K562 (cell line): Measurements from ENCODE around the gene SLC1A2. TPM values are rescaled to one million over a fixed set of nuclear protein-coding genes. Genes with fewer than 3 reads are reported as not detected.

Experiments
- ATAC-seq: fragments of 200-7000 bp; cut with Tn5 transposase; 3 replicates; pipeline ENCODE4 v1.9.1; 2020; ENCODE audit warnings: moderate library complexity
- BruUV-seq: library from RNA; stranded (reverse); fragments of 400-500 nt; replicated peaks from 2 replicates; lab custom pipeline; 2021; lab: Mats Ljungman, UMichigan
- CTCF ChIA-PET: fragments of 300-600 bp; formaldehyde crosslinking; extraction: SDS; loops from one replicate; lab custom pipeline; 2021; ENCODE audit warnings: low intra/inter-chr PET ratio; lab: Yijun Ruan, JAX
- POLR2A ChIA-PET: fragments of 300-600, 350-650 bp; sonication (Branson Sonifier 250); formaldehyde crosslinking; extraction: SDS; loops from one replicate; lab custom pipeline; 2021; ENCODE audit warnings: antibody characterized with exemption, inconsistent platforms; lab: Yijun Ruan, JAX
- DNase-seq, 4 experiments: peaks; one replicate each; pipeline versions ENCODE4 v3.0.0 to v3.0.0-alpha.2; 2011 to 2018; ENCODE audit warnings: low spot score in 3 of 4, mixed read lengths in 3 of 4; ENCODE audit errors: extremely low read depth in 1 of 4
- FAIRE-seq: peaks from 2 replicates; lab custom pipeline; 2011; peaks lifted over from hg19 to GRCh38; lab: Jason Lieb, UNC
- H2AFZ ChIP-seq: 2 replicates; pipeline ENCODE4 v1.6.0; 2011; ENCODE audit warnings: low read depth, low read length, control low read depth, inconsistent platforms
- H3K27ac ChIP-seq: fragments of 200-600 bp; 3 replicates; pipeline ENCODE4 v1.8.0; 2011; ENCODE audit warnings: low read depth, mild to moderate bottlenecking, control low read depth, inconsistent platforms, low read length, moderate library complexity, mixed read lengths; ENCODE audit errors: extremely low read depth
- H3K27me3 ChIP-seq, 2 experiments: fragments of 300-600 bp in 1 of 2; 2 replicates in 1 of 2; 3 replicates in 1 of 2; pipeline versions ENCODE4 v1.6.0 to v1.8.0; 2011; ENCODE audit warnings: inconsistent platforms in 2 of 2, low read length in 2 of 2, mild to moderate bottlenecking in 1 of 2, mixed read lengths in 1 of 2, moderate library complexity in 1 of 2; ENCODE audit not compliant: control insufficient read depth in 2 of 2, insufficient read depth in 2 of 2
- H3K36me3 ChIP-seq: fragments of 300-600 bp; 3 replicates; pipeline ENCODE4 v1.8.0; 2011; ENCODE audit warnings: mild to moderate bottlenecking, low read length, inconsistent platforms; ENCODE audit not compliant: control insufficient read depth, insufficient read depth
- H3K4me1 ChIP-seq, 2 experiments: fragments of 200-600 bp in 1 of 2; replicated peaks in 1 of 2; 2 replicates in 1 of 2; 3 replicates in 1 of 2; pipeline versions ENCODE4 v1.5.1 to v1.8.0; 2011; ENCODE audit warnings: inconsistent platforms in 2 of 2, low read length in 2 of 2, mild to moderate bottlenecking in 1 of 2, mixed read lengths in 1 of 2, moderate library complexity in 1 of 2; ENCODE audit not compliant: control insufficient read depth in 2 of 2, insufficient read depth in 2 of 2
- H3K4me2 ChIP-seq: 2 replicates; pipeline ENCODE4 v1.6.1; 2011; ENCODE audit warnings: low read length, control low read depth, inconsistent platforms, mixed read lengths; ENCODE audit not compliant: insufficient read depth
- H3K4me3 ChIP-seq: fragments of 200-600 bp; sonication (generic), shearing (Covaris generic); 2 replicates; pipeline ENCODE4 v1.5.1; 2016; ENCODE audit warnings: control low read depth, inconsistent platforms
- H3K79me2 ChIP-seq: fragments of 200-600 bp; 3 replicates; pipeline ENCODE4 v1.8.0; 2011; ENCODE audit warnings: low read length, inconsistent platforms; ENCODE audit not compliant: control insufficient read depth, insufficient read depth
- H3K9ac ChIP-seq, 2 experiments: 2 replicates each; pipeline versions ENCODE4 v1.6.0 to v1.6.1; 2011; ENCODE audit warnings: low read depth in 2 of 2, low read length in 2 of 2, control low read depth in 1 of 2, inconsistent platforms in 1 of 2, mild to moderate bottlenecking in 1 of 2, mixed read lengths in 1 of 2; ENCODE audit not compliant: insufficient read depth in 1 of 2
- H3K9me1 ChIP-seq: one replicate; pipeline ENCODE4 v1.6.0; 2011; ENCODE audit warnings: inconsistent platforms, mild to moderate bottlenecking, low read length, moderate library complexity; ENCODE audit not compliant: control insufficient read depth, insufficient read depth
- H3K9me3 ChIP-seq: replicated peaks from 2 replicates; pipeline ENCODE4 v1.5.1; 2011; ENCODE audit warnings: low read depth, low read length, inconsistent platforms; ENCODE audit not compliant: control insufficient read depth, insufficient read depth
- H4K20me1 ChIP-seq: replicated peaks from 2 replicates; pipeline ENCODE4 v1.6.1; 2011; ENCODE audit warnings: low read length, inconsistent platforms, mixed read lengths; ENCODE audit not compliant: control insufficient read depth, insufficient read depth
- BRF1 ChIP-seq: IDR thresholded peaks from 3 replicates; pipeline ENCODE4 v1.6.1; 2011; ENCODE audit warnings: borderline replicate concordance, mild to moderate bottlenecking; ENCODE audit not compliant: insufficient read length; ENCODE audit errors: extremely low read depth
- ELK3 ChIP-seq: fragments of 450-650 bp; formaldehyde crosslinking; IDR thresholded peaks from 2 replicates; pipeline ENCODE4 v1.4.0; 2020; ENCODE audit warnings: mild to moderate bottlenecking
- FIP1L1 ChIP-seq: fragments of 200-400 bp; formaldehyde crosslinking; IDR thresholded peaks from 2 replicates; pipeline ENCODE4 v1.6.1; 2018; ENCODE audit warnings: mild to moderate bottlenecking, low read depth, low read length; ENCODE audit not compliant: poor library complexity, severe bottlenecking
- HDAC3 ChIP-seq: fragments of 450-650 bp; IDR thresholded peaks from 2 replicates; pipeline ENCODE4 v1.6.1; 2018; ENCODE audit warnings: borderline replicate concordance, mild to moderate bottlenecking, moderate library complexity; ENCODE audit not compliant: partially characterized antibody
- NCOA1 ChIP-seq: fragments of 450-650 bp; IDR thresholded peaks from 2 replicates; pipeline ENCODE4 v1.6.1; 2016; ENCODE audit warnings: low read depth
- NELFE ChIP-seq: IDR thresholded peaks from 2 replicates; pipeline ENCODE4 v1.6.1; 2011; ENCODE audit warnings: mild to moderate bottlenecking; ENCODE audit not compliant: insufficient read depth, insufficient read length
- PCBP2 ChIP-seq: fragments of 200-400 bp; formaldehyde crosslinking; IDR thresholded peaks from 2 replicates; pipeline ENCODE4 v1.6.1; 2018; ENCODE audit warnings: low read length, low read depth, mild to moderate bottlenecking, moderate library complexity; ENCODE audit not compliant: poor library complexity, severe bottlenecking
- POLR2B ChIP-seq: fragments of 450-650 bp; IDR thresholded peaks from 2 replicates; pipeline ENCODE4 v1.6.1; 2018; ENCODE audit warnings: low read depth; ENCODE audit not compliant: partially characterized antibody
- SRSF1 ChIP-seq: fragments of 200-400 bp; formaldehyde crosslinking; IDR thresholded peaks from 2 replicates; pipeline ENCODE4 v1.6.1; 2017; ENCODE audit warnings: mild to moderate bottlenecking, low read depth, low read length, moderate library complexity
- ZBTB12 ChIP-seq: fragments of 250-450 bp; sonication (Bioruptor Pico); IDR thresholded peaks from 2 replicates; pipeline ENCODE4 v1.4.0; 2020
- ZNF384 ChIP-seq: IDR thresholded peaks from 2 replicates; pipeline ENCODE4 v1.6.1; 2012; ENCODE audit warnings: low read depth, low read length, improper control_type of control experiment
- WGBS: fragments of 100-300 bp; shearing (Covaris generic); methylation state at CpG from one replicate; pipeline ENCODE4 v1.1.6; 2016; ENCODE audit warnings: low coverage, mixed read lengths; ENCODE audit not compliant: insufficient coverage; ENCODE audit errors: missing lambda C conversion rate; 5-methylcytosine and 5-hydroxymethylcytosine counted together
- in situ Hi-C: fragments of 300-500 bp; cut with MboI; formaldehyde crosslinking; loops from 4 replicates; pipeline ENCODE4 v1.15.0; 2018; ENCODE audit warnings: inconsistent platforms, mixed read lengths
- intact Hi-C: fragments of 100-400 bp; cut with micrococcal nuclease; formaldehyde crosslinking; loops from 2 replicates; pipeline ENCODE4 v1.14.2; 2022
- polyA plus RNA-seq, 8 experiments: library from polyadenylated mRNA; depleted of rRNA in 4 of 8; stranded (reverse) in 5 of 8; unstranded in 3 of 8; fragments of >200 nt; fragmentation: Nextera tagmentation in 2 of 8; fragmentation: Illumina TruSeq in 1 of 8; extraction: Ambion mirVana in 2 of 8; extraction: Trizol in 1 of 8; gene quantifications; 2 replicates each; pipeline versions ENCODE4 v1.2.1 to v1.2.3, GENCODE V29; 2011 to 2014; ENCODE audit warnings: inconsistent platforms in 1 of 8, missing spikeins in 1 of 8
- total RNA-seq, 7 experiments: library from RNA; depleted of rRNA in 6 of 7; stranded (reverse); fragments of >200 nt in 6 of 7; fragmentation: Illumina TruSeq in 2 of 7; extraction: Trizol in 2 of 7; gene quantifications; 2 replicates each; pipeline versions ENCODE4 v1.2.1 to v1.2.3, GENCODE V29; 2011 to 2021; ENCODE audit warnings: low replicate concordance in 1 of 7

The SLC1A2 gene
- total and polyA plus RNA-seq, 9 of the 15 experiments (the other 6 are each of a cell fraction or from before 2014, with no cell fraction given), result 0.03 to 0.07 (median 0.04) TPM; not detected in 5

GRCh38 chr11:35270342-35270741 lies 149.0 kb downstream of the SLC1A2 start (continued):
- TF ChIP-seq NCOA1, result no peak
- TF ChIP-seq, all 486 proteins: peak for 0

- H3K36me3 ChIP-seq, result no peaks in the 10 kb centered on the region
- no peak overlapping the region for H3K27ac ChIP-seq
- 0% methylated on average over 2 of the region's 2 CpGs for WGBS
- no peaks in the 10 kb centered on the region for H3K9me1 ChIP-seq
- no peaks in the 10 kb centered on the region for H4K20me1 ChIP-seq
- no peaks in the 10 kb centered on the region for H3K79me2 ChIP-seq
- no peaks in the 10 kb centered on the region for H3K9me3 ChIP-seq
- no peak overlapping the region for H3K4me3 ChIP-seq
- POLR2A ChIA-PET, result interaction anchor here (0.7 kb wide), 1 partner anchor 1506 kb away, joined by 4 read pairs; no protein-coding TSS in a partner anchor
- peaks cover 0 to 4% of the 10 kb centered on the region in 2 experiments; a peak in 1 of 5 replicates for H3K27me3 ChIP-seq
- no peak overlapping the region for H3K9ac ChIP-seq
- H2AFZ ChIP-seq, result no peak overlapping the region
- H3K4me1 ChIP-seq, result no peaks in the 10 kb centered on the region
- DNase-seq (no peak), ATAC-seq (no peak), FAIRE-seq (no peak)
- TF ChIP-seq HDAC3 (no peak), ELK3 (CRISPR knock-in tag) (no peak), SRSF1 (no peak), PCBP2 (no peak), POLR2B (no peak), NELFE (no peak), ZBTB12 (CRISPR knock-in tag) (no peak), BRF1 (no peak), FIP1L1 (no peak), ZNF384 (no peak)
- BruUV-seq, result no TSS peak
- CTCF ChIA-PET, result no interaction called here
- in situ Hi-C loops, result no loop called here
- intact Hi-C loops, result no loop called here
- no peak overlapping the region for H3K4me2 ChIP-seq
Measured at GRCh38 chr11:35267504-35267903, 151.9 kb downstream of the SLC1A2 start.
